ENCODE measurements around the gene ATP5F1E. TPM values are rescaled to one million over a fixed set of nuclear protein-coding genes. Genes with fewer than 3 reads are reported as not detected.

The ATP5F1E gene
- total and polyA plus RNA-seq, 10 of the 15 experiments (the other 5 are each of a cell fraction or from before 2014, with no cell fraction given), result 49.0 to 407 (median 117) TPM

DNA sequence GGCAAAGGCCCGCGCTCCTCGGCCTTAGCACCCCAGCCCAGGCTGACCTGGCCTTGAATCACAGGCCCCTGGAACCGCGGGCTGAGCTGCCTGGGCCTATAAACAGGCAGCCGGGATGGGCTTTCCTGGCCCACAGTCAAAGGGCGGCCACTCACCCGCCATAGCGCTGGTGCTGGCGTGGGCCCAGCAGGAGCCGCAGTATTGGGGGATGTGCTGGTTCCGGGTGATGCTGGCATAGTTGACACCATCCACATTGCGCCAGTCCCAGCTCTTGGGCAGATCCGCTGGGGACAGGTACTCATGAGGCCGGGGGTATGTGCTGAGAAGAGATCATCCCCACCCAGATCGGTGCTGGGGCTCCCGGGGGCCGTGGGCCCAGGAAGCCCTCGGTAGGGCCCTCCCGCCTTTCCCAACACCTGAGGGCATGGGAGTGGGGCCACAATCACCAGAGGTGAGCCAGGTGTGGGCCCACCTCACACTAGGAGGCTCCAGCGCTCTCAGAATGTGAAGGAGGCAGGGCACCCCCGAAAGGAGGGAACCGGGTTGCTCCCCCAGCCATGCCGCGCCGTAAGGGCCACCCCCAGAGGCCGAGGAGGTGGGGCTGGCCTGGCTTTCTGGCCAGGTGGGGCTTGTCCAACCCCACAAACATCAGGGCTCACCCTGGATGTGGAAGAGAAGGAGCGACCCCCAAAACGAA is 25.8 kb downstream of the ATP5F1E start (continued):
- TF ChIP-seq, protein P1, sequence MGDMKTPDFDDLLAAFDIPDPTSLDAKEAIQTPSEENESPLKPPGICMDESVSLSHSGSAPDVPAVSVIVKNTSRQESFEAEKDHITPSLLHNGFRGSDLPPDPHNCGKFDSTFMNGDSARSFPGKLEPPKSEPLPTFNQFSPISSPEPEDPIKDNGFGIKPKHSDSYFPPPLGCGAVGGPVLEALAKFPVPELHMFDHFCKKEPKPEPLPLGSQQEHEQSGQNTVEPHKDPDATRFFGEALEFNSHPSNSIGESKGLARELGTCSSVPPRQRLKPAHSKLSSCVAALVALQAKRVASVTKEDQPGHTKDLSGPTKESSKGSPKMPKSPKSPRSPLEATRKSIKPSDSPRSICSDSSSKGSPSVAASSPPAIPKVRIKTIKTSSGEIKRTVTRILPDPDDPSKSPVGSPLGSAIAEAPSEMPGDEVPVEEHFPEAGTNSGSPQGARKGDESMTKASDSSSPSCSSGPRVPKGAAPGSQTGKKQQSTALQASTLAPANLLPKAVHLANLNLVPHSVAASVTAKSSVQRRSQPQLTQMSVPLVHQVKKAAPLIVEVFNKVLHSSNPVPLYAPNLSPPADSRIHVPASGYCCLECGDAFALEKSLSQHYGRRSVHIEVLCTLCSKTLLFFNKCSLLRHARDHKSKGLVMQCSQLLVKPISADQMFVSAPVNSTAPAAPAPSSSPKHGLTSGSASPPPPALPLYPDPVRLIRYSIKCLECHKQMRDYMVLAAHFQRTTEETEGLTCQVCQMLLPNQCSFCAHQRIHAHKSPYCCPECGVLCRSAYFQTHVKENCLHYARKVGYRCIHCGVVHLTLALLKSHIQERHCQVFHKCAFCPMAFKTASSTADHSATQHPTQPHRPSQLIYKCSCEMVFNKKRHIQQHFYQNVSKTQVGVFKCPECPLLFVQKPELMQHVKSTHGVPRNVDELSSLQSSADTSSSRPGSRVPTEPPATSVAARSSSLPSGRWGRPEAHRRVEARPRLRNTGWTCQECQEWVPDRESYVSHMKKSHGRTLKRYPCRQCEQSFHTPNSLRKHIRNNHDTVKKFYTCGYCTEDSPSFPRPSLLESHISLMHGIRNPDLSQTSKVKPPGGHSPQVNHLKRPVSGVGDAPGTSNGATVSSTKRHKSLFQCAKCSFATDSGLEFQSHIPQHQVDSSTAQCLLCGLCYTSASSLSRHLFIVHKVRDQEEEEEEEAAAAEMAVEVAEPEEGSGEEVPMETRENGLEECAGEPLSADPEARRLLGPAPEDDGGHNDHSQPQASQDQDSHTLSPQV (IDR thresholded peaks at IDR 0.05), result no peak
- TF ChIP-seq CBFB (IDR thresholded peaks at IDR 0.05; ENCODE audit: low read depth) (peak; percentile 21; the same call in 1 of the 2 replicates), RUNX3 (IDR thresholded peaks at IDR 0.05; ENCODE audit: low read length) (0 out of 2 replicates have a peak, but pooled peaks have one; percentile 3), TCF12 (IDR thresholded peaks at IDR 0.05; ENCODE audit: low read depth, low read length) (0 out of 2 replicates have a peak, but pooled peaks have one; percentile 8), YY1 (IDR thresholded peaks at IDR 0.05; ENCODE audit: low read depth, low read length) (peak; percentile 4; the same call in 1 of the 2 replicates), NR2C1 (IDR thresholded peaks at IDR 0.05) (no peak), MTA3 (IDR thresholded peaks at IDR 0.05; ENCODE audit: borderline replicate concordance, low read length) (peak; percentile 41; the same call in 1 of the 2 replicates), NR2F1 (conservative IDR thresholded peaks at IDR 0.05) (peak; percentile 22), SRF (IDR thresholded peaks at IDR 0.05; ENCODE audit: low read depth in 2 of 2, low read length in 2 of 2) (no peak), POLR2A (IDR thresholded peaks at IDR 0.05; ENCODE audit: low read depth, low read length) (peak; percentile 25), POLR2AphosphoS2 (IDR thresholded peaks at IDR 0.05; ENCODE audit: low read depth, low read length) (no peak), SIN3A (IDR thresholded peaks at IDR 0.05; ENCODE audit: low read depth, low read length) (0 out of 2 replicates have a peak, but pooled peaks have one; percentile 30), CHD2 (IDR thresholded peaks at IDR 0.05; ENCODE audit: borderline replicate concordance, low read depth, low read length) (0 out of 2 replicates have a peak, but pooled peaks have one; percentile 30)
- TF ChIP-seq, protein P2, sequence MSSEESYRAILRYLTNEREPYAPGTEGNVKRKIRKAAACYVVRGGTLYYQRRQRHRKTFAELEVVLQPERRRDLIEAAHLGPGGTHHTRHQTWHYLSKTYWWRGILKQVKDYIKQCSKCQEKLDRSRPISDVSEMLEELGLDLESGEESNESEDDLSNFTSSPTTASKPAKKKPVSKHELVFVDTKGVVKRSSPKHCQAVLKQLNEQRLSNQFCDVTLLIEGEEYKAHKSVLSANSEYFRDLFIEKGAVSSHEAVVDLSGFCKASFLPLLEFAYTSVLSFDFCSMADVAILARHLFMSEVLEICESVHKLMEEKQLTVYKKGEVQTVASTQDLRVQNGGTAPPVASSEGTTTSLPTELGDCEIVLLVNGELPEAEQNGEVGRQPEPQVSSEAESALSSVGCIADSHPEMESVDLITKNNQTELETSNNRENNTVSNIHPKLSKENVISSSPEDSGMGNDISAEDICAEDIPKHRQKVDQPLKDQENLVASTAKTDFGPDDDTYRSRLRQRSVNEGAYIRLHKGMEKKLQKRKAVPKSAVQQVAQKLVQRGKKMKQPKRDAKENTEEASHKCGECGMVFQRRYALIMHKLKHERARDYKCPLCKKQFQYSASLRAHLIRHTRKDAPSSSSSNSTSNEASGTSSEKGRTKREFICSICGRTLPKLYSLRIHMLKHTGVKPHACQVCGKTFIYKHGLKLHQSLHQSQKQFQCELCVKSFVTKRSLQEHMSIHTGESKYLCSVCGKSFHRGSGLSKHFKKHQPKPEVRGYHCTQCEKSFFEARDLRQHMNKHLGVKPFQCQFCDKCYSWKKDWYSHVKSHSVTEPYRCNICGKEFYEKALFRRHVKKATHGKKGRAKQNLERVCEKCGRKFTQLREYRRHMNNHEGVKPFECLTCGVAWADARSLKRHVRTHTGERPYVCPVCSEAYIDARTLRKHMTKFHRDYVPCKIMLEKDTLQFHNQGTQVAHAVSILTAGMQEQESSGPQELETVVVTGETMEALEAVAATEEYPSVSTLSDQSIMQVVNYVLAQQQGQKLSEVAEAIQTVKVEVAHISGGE (CRISPR knock-in tag; IDR thresholded peaks at IDR 0.05), result no peak

Data from GM12878 (cell line).